K562 (cell line): Measurements from ENCODE around the gene ZNF609. TPM values are rescaled to one million over a fixed set of nuclear protein-coding genes. Genes with fewer than 3 reads are reported as not detected.

Experiments
- BDP1 ChIP-seq: IDR thresholded peaks from 3 replicates; pipeline ENCODE4 v1.6.1; 2011; ENCODE audit not compliant: insufficient read length, insufficient read depth
- CBX2 ChIP-seq: fragments of 200-600 bp; sonication (generic); IDR thresholded peaks from one replicate; pipeline ENCODE4 v1.6.1; 2012; ENCODE audit warnings: mild to moderate bottlenecking, low read length, inconsistent platforms; ENCODE audit not compliant: insufficient read depth, poor library complexity, severe bottlenecking
- CTBP1 ChIP-seq: fragments of 450-650 bp; IDR thresholded peaks from 2 replicates; pipeline ENCODE4 v1.6.1; 2016; ENCODE audit warnings: borderline replicate concordance
- GABPA ChIP-seq: fragments of 200-800 bp; sonication (Bioruptor generic); conservative IDR thresholded peaks from 2 replicates; pipeline ENCODE4 v1.6.1; 2016; ENCODE audit warnings: low read depth, missing genetic modification characterization, missing compliant biosample characterization
- GABPB1 ChIP-seq: sonication (generic); formaldehyde crosslinking; IDR thresholded peaks from 2 replicates; pipeline ENCODE4 v1.8.0; 2022; ENCODE audit warnings: mild to moderate bottlenecking, missing genetic modification reagents
- HDAC2 ChIP-seq: fragments of 450-650 bp; IDR thresholded peaks from 2 replicates; pipeline ENCODE4 v1.6.1; 2016; ENCODE audit warnings: mild to moderate bottlenecking
- KDM5B ChIP-seq: fragments of 200-600 bp; sonication (generic); IDR thresholded peaks from 2 replicates; pipeline ENCODE4 v1.6.1; 2012; ENCODE audit warnings: low read depth, mild to moderate bottlenecking, moderate library complexity, low read length, control low read depth, inconsistent platforms; ENCODE audit not compliant: insufficient replicate concordance
- MAFG ChIP-seq: fragments of 450-650 bp; conservative IDR thresholded peaks from 2 replicates; pipeline ENCODE4 v1.6.1; 2016; ENCODE audit warnings: missing genetic modification characterization, missing compliant biosample characterization
- MTA2 ChIP-seq: fragments of 450-650 bp; IDR thresholded peaks from 2 replicates; pipeline ENCODE4 v1.6.1; 2016; ENCODE audit warnings: low read depth
- RFX5 ChIP-seq: IDR thresholded peaks from 2 replicates; pipeline ENCODE4 v1.6.1; 2011; ENCODE audit warnings: low read depth, mild to moderate bottlenecking, improper control_type of control experiment, low read length
- SMAD3 ChIP-seq: fragments of 450-650 bp; formaldehyde crosslinking; conservative IDR thresholded peaks from 2 replicates; pipeline ENCODE4 v1.4.0; 2020; ENCODE audit warnings: mild to moderate bottlenecking
- TCFL5 ChIP-seq: fragments of 250-450 bp; sonication (Bioruptor Pico); conservative IDR thresholded peaks from 2 replicates; pipeline ENCODE4 v1.6.1; 2021; ENCODE audit warnings: mild to moderate bottlenecking, moderate library complexity, matching md5 sums
- polyA plus RNA-seq, 8 experiments: library from polyadenylated mRNA; depleted of rRNA in 4 of 8; stranded (reverse) in 5 of 8; unstranded in 3 of 8; fragments of >200 nt; fragmentation: Nextera tagmentation in 2 of 8; fragmentation: Illumina TruSeq in 1 of 8; extraction: Ambion mirVana in 2 of 8; extraction: Trizol in 1 of 8; gene quantifications; 2 replicates each; pipeline versions ENCODE4 v1.2.1 to v1.2.3, GENCODE V29; 2011 to 2014; ENCODE audit warnings: inconsistent platforms in 1 of 8, missing spikeins in 1 of 8
- total RNA-seq, 7 experiments: library from RNA; depleted of rRNA in 6 of 7; stranded (reverse); fragments of >200 nt in 6 of 7; fragmentation: Illumina TruSeq in 2 of 7; extraction: Trizol in 2 of 7; gene quantifications; 2 replicates each; pipeline versions ENCODE4 v1.2.1 to v1.2.3, GENCODE V29; 2011 to 2021; ENCODE audit warnings: low replicate concordance in 1 of 7
- TF ChIP-seq, protein P1 (sequence below): fragments of 450-650 bp; formaldehyde crosslinking; IDR thresholded peaks from 2 replicates; pipeline ENCODE4 v1.4.0; 2022; ENCODE audit warnings: missing genetic modification characterization
- TF ChIP-seq, protein P2 (sequence below): sonication (generic); IDR thresholded peaks from 2 replicates; pipeline ENCODE4 v1.6.1; 2016
- TF ChIP-seq, protein P3 (sequence below), 2 experiments: fragments of 450-650 bp in 1 of 2; sonication (generic) in 1 of 2; formaldehyde crosslinking in 1 of 2; IDR thresholded peaks in 1 of 2; conservative IDR thresholded peaks in 1 of 2; 2 replicates each; pipeline versions ENCODE4 v1.6.1 to v1.8.1; 2016 to 2023; ENCODE audit warnings: mild to moderate bottlenecking in 2 of 2, moderate library complexity in 2 of 2, inconsistent platforms in 1 of 2, missing genetic modification reagents in 1 of 2
- TF ChIP-seq, protein P4 (sequence below): fragments of 450-650 bp; IDR thresholded peaks from 2 replicates; pipeline ENCODE4 v1.6.1; 2018; ENCODE audit not compliant: partially characterized antibody

The ZNF609 gene
- total and polyA plus RNA-seq, 9 of the 15 experiments (the other 6 are each of a cell fraction or from before 2014, with no cell fraction given): 3.0 to 38.7 (median 17.8) TPM

DNA sequence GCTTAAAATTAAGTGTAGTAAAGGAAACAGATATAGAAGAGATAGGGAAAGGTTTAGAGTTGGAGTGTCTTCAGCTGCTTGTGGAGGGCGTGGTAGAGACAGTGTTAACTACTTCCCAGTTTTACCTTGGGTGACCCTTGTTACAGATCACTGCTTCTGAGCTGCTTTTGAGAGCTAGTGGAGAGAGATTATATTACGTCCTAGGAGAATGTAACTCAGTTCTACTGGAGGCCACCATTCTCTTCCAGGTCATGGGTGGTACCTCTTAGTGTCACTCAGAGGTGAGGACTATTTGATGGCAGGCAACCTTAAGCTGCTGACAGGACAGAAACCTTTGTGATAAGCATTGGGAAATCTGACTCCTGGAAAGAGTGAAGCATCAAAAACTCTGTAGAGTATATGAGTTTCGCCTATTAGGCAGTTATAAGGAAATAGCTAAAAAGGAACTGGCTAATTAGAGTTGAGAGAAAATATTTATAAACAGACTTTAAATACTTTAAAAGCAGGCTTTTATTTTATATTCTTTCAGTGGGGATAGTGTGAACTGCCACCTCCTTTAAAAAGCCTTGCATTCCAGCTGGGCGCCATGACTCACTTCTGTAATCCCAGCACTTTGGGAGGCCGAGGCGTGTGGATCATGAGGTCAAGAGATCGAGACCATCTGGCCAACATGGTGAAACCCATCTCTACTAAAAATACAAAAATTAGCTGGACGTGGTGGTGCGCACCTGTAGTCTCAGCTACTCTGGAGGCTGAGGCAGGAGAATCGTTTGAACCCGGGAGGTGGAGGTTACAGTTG, 106.5 kb downstream of the ZNF609 start (continued):
- no peak for TF ChIP-seq TCFL5 (CRISPR knock-in tag)
- TF ChIP-seq GABPA (tag): peak; percentile 44; the same call in 1 of the 2 replicates
- no peak for TF ChIP-seq CBX2
- peak; percentile 73; the same call in 1 of the 2 replicates for TF ChIP-seq CTBP1
- TF ChIP-seq, protein P1, sequence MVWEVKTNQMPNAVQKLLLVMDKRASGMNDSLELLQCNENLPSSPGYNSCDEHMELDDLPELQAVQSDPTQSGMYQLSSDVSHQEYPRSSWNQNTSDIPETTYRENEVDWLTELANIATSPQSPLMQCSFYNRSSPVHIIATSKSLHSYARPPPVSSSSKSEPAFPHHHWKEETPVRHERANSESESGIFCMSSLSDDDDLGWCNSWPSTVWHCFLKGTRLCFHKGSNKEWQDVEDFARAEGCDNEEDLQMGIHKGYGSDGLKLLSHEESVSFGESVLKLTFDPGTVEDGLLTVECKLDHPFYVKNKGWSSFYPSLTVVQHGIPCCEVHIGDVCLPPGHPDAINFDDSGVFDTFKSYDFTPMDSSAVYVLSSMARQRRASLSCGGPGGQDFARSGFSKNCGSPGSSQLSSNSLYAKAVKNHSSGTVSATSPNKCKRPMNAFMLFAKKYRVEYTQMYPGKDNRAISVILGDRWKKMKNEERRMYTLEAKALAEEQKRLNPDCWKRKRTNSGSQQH (CRISPR knock-in tag): no peak
- TF ChIP-seq, protein P2, sequence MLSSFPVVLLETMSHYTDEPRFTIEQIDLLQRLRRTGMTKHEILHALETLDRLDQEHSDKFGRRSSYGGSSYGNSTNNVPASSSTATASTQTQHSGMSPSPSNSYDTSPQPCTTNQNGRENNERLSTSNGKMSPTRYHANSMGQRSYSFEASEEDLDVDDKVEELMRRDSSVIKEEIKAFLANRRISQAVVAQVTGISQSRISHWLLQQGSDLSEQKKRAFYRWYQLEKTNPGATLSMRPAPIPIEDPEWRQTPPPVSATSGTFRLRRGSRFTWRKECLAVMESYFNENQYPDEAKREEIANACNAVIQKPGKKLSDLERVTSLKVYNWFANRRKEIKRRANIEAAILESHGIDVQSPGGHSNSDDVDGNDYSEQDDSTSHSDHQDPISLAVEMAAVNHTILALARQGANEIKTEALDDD: peak; percentile 99
- TF ChIP-seq, protein P3, sequence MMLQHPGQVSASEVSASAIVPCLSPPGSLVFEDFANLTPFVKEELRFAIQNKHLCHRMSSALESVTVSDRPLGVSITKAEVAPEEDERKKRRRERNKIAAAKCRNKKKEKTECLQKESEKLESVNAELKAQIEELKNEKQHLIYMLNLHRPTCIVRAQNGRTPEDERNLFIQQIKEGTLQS (IDR thresholded peaks at IDR 0.05): peak; percentile 47; the same call in 1 of the 2 replicates
- TF ChIP-seq, protein P3 (CRISPR knock-in tag; conservative IDR thresholded peaks at IDR 0.05): no peak
- peak; percentile 36 for TF ChIP-seq MTA2
- TF ChIP-seq HDAC2: 0 out of 2 replicates have a peak, but pooled peaks have one; percentile 44
- no peak for TF ChIP-seq BDP1
- TF ChIP-seq KDM5B: no peak
- peak; percentile 85 for TF ChIP-seq MAFG (tag)
- TF ChIP-seq, protein P4, sequence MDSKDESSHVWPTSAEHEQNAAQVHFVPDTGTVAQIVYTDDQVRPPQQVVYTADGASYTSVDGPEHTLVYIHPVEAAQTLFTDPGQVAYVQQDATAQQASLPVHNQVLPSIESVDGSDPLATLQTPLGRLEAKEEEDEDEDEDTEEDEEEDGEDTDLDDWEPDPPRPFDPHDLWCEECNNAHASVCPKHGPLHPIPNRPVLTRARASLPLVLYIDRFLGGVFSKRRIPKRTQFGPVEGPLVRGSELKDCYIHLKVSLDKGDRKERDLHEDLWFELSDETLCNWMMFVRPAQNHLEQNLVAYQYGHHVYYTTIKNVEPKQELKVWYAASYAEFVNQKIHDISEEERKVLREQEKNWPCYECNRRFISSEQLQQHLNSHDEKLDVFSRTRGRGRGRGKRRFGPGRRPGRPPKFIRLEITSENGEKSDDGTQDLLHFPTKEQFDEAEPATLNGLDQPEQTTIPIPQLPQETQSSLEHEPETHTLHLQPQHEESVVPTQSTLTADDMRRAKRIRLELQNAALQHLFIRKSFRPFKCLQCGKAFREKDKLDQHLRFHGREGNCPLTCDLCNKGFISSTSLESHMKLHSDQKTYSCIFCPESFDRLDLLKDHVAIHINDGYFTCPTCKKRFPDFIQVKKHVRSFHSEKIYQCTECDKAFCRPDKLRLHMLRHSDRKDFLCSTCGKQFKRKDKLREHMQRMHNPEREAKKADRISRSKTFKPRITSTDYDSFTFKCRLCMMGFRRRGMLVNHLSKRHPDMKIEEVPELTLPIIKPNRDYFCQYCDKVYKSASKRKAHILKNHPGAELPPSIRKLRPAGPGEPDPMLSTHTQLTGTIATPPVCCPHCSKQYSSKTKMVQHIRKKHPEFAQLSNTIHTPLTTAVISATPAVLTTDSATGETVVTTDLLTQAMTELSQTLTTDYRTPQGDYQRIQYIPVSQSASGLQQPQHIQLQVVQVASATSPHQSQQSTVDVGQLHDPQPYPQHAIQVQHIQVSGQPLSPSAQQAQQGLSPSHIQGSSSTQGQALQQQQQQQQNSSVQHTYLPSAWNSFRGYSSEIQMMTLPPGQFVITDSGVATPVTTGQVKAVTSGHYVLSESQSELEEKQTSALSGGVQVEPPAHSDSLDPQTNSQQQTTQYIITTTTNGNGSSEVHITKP: peak; percentile 40
- TF ChIP-seq GABPB1 (CRISPR knock-in tag): peak; percentile 60; the same call in 1 of the 2 replicates
- TF ChIP-seq SMAD3 (CRISPR knock-in tag): no peak
- no peak for TF ChIP-seq RFX5
